Measurements from ENCODE around the gene ZCWPW1.
A peak's percentile ranks its signal among the peaks of the same experiment; 100 is the strongest.

ZCWPW1 gene

DNA sequence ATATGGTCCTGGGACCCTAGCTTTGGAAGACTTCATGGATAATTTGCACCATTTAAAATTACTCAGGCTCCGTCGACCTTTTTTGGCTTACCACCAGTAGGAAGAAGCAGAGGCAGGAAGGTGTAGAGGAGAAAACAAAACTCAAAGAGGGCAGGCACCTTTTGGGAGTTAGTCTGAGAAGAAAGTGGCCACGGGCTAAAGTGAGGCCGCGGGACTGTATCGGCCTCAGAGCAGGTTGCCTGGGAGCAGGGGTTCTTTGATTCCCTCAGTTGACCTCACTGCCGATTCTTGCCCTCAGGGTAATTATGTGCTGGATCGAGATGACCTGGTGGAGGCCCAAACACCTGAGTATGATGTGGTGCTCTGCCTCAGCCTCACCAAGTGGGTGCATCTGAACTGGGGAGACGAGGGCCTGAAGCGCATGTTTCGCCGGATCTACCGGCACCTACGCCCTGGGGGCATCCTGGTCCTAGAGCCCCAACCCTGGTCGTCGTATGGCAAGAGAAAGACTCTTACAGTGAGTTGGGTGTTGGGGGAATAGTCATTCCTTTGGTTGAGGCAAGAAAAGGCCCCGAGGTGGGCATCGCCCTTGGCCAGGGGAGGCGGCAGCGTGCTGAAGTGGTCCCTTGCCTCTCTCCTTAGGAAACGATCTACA lies 4.2 kb upstream of the ZCWPW1 start:
- DNase-seq (ENCODE audit: low spot score) = no peak

DNA sequence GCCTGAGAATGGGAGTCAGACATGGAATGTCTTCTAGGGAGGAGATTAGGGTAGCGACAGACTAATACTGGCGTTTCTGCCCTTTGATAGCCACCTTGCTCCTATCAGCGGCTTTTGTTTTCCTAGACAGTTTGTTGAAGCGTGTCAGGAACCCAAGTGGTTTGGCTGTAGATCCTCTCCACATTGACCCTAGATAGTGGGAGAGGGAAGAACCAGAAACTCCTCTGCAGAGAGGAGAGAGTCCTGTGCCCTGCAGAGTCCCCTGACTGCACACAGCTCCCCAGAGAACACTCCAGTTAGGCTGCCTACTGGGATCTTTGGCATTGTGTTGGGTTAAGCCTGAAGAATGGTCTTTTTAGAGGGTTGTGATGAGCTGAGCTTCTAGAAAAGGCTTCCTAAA lies 3.5 kb upstream of the ZCWPW1 start:
- no peak for DNase-seq (ENCODE audit: low spot score)

DNA sequence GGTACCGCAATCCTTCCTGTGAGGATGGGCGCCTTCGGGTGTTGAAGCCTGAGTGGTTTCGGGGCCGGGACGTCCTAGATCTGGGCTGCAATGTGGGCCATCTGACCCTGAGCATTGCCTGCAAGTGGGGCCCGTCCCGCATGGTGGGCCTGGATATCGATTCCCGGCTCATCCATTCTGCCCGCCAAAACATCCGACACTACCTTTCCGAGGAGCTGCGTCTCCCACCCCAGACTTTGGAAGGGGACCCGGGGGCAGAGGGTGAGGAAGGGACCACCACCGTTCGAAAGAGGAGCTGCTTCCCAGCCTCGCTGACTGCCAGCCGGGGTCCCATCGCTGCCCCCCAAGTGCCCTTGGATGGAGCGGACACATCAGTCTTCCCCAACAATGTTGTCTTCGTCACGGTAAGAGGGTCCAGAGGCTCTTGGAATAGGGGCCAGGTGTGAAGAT lies 2.8 kb upstream of the ZCWPW1 start:
- DNase-seq (ENCODE audit: low spot score) = no peak

DNA sequence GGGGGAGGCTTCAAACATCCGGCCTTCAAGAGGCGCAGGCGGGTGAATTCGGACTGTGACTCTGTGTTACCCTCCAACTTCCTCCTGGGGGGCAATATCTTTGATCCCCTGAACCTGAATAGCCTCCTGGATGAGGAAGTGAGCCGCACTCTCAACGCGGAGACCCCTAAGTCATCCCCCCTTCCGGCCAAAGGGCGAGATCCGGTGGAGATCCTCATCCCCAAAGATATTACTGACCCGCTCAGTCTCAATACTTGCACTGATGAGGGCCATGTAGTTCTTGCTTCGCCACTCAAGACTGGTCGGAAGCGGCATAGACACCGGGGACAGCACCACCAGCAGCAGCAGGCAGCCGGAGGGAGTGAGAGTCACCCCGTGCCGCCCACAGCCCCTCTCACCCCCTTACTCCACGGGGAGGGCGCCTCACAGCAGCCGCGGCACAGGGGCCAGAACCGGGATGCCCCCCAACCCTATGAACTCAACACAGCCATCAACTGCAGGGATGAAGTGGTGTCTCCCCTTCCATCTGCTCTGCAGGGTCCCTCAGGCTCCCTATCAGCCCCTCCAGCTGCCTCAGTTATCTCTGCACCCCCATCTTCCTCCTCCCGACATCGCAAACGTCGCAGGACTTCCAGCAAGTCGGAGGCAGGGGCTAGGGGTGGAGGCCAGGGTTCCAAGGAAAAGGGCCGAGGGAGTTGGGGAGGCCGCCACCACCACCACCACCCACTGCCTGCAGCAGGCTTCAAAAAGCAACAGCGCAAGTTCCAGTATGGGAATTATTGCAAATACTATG lies 2.2 kb upstream of the ZCWPW1 start:
- DNase-seq (ENCODE audit: low spot score) = peak; percentile 26

DNA sequence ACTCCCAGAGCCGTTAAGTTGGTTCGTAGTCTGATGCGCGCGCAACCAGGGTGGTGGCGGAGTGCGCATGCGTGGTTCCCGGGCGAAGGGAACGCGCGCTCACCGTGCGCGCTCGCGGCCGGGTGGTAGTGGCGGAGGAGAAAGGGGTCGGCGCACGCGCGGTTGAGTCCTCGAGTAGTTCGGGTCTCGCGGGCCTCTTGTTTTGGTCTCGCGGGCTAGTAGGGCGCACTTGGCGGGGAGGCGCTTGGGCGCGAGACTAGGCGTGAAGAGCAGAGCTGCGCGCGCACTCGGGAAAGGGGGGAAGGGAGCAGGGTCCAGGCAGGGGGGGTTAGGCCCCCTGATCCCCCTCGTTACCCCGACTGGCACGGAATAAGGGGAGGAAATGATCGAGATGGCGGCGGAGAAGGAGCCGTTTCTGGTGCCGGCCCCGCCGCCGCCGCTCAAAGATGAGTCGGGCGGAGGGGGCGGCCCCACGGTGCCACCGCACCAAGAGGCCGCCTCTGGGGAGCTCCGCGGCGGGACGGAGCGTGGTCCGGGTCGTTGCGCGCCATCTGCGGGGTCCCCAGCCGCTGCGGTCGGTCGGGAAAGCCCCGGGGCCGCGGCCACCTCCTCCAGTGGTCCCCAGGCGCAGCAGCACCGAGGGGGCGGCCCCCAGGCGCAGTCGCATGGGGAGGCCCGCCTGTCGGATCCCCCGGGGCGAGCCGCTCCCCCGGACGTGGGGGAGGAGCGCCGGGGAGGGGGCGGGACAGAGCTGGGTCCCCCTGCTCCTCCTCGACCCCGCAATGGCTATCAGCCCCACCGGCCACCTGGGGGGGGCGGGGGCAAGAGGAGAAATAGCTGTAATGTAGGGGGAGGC lies 1.4 kb upstream of the ZCWPW1 start, which contains the start of gene MEPCE:
TSS of gene MEPCE (plus strand) at position 195 of the 856 bp plus-strand sequence. CDS start at position 383, 188 bp downstream.
- peak; percentile 94 for DNase-seq (ENCODE audit: low spot score)

DNA sequence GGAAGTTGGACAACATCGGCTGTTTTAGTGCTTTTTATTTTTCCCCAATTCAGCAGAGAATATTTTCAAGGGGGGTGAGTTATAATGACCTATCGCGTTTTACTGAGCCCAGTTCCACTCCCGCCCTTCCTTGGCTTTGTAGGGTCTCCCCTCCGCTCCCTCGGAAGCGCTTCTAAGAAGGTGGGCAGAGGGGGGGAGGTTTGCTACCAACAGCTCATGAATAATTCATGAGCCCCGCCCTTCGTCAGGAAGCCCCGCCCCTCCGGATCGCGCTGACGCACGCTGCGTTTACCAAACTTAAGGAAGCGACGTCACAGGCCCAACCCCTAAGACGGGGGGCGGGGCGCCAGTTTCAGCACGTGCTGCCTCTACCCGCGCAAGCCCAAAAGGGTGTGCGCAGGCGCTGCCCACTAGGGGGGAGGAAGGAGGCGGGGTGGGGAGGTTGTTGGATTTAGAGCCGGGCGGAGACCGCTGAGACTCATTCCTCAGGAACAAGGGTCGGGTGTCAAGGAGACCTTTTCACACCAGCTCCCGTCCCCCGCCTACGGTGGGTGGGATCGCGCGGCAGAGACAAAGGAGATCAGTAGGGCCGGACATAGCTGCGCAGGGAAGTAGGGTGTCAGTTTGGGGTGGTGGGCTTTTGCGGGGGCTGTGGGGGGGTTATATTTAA lies 599 bp upstream of the ZCWPW1 start:
- DNase-seq (ENCODE audit: low spot score) = peak; percentile 99

DNA sequence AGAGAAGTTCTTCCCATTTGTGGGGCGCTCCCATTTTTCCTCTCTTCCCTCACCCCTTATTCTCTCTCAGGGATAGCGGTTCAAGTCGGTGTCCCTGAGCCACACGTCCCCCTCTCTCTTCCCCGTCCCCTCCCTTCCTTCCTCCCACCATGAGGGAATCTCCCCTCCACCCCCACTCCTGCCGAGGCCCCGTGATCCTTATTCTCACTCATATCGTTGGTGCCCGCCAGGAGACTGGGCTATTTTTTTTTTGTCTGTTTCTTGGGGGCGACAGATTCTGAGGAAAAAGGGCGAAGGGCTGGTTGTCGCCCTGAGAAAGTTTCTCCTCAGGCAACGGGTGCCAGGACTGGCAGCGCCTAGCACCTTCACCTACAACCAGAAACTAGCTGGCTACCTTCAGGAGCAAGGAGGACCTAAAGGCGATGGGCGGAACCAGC lies 723 bp downstream of the ZCWPW1 start:
- DNase-seq (ENCODE audit: low spot score) = no peak

DNA sequence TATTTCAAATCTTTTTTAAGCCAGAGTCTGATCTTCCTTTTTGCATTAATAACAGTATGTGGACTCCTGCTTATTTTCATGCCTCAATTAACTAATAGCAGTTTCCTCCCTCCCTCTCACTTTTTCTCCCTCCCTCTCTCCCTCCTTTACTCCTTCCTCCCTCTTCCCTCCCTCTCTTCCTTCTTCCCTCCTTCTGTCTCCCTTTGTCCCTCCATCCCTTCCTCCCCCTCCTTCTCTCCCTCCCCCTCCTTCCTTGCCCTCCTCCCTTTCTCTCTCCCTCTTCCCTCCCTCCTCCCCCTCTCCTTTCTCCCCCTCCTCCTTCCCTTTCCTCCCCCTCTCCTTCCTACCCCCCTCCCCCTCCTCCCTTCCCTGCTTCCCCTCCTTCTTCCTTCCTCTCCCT lies 2.0 kb downstream of the ZCWPW1 start:
- DNase-seq (ENCODE audit: low spot score) = no peak

DNA sequence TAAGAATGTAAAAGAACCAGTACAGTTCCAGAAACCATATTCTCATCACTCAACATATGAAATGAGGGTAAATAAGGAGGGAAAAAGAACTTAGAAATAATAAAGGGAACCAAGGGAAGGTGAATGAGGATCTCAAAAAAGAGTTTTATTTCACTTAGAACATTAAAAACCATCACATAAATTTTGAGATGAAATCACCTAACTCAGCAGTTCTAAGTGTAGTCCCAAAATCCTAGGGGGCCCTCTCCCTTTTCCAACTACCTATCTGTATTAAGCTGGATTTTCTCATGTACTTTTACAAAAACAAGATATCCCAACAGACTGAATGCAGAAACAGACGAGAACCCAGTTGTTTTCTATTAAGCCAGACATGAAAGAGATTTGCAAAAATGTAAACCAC lies 3.2 kb downstream of the ZCWPW1 start:
- DNase-seq (ENCODE audit: low spot score) = no peak

DNA sequence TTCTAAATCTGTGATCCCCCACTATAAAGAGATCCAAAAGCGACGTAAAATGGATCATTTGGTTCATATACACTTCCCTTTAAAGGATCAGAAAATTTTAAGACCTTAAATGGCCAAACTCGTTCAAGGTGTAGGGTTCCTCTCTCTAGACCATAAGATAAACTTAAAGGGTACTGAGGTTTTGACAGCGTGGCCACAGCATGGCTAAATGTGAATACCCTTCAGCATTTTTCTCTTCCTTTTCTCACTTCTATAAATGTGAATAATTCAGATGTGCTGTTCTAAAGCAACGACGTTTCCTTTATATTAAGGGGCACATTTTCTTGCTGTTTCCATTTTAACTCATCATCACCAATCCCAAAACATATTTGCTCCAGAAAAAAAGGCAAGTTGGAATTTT lies 5.2 kb downstream of the ZCWPW1 start:
- no peak for DNase-seq (ENCODE audit: low spot score)

DNA sequence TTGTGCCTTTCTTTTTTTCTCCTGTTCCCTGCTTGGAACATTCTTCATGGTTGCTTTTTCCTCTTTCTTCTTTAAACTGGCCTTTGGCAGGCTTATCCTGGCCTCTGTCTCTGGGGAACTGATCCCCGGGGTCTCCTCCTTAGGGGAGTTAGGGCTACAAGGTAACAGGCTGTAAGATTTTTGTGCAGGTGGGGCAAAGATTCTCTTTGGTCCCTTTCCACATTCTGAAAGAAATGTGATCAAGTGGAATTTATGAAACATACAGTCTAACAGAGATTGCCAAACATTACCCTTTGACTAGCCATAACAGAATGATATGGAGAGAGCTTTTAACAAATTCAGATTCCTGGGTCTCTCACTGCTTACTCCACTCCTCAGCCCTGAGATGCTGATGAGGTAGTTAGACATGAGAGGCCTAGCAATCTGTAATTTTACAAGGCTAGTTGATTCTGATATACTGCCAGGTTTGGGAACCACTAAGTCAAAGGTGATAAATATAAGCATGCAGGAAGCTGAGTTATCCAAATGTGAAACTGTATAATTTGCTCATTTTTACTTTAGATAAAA lies 8.8 kb downstream of the ZCWPW1 start:
- no peak for DNase-seq (ENCODE audit: low spot score)

DNA sequence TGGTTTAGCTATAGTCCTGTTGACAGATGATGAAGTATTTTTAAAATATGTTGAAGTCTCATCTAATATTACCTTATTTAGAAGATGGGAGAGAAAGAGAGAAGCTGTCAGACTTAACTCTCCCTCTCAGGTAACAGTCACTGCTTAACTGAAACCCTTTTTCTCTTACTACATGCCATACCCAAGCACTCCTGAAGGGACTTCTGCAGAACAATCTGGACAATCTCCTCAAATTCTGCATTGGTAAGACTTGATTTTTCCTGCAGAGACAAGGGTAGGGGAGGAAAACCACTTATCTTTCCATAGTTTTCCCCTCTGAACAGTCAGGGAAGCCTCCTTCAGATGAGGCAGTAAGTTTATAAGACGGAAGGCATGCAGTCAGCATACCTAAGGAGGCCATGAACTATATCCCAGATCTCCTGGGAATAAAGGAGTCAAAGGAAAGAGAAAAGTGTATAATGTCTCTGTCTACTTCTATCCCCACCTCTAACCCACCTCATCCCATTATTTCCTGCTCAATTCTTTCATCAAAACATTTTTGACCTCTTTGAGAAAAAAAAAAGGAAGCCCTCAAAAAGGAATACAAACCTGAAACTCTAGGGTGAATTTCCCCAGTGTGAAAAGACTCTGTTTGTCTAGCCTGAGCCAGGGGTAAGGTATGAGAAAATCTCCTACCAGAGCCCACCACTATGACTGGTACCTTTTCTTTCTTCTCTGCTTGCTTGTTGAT lies 9.4 kb downstream of the ZCWPW1 start:
- no peak for DNase-seq (ENCODE audit: low spot score)

DNA sequence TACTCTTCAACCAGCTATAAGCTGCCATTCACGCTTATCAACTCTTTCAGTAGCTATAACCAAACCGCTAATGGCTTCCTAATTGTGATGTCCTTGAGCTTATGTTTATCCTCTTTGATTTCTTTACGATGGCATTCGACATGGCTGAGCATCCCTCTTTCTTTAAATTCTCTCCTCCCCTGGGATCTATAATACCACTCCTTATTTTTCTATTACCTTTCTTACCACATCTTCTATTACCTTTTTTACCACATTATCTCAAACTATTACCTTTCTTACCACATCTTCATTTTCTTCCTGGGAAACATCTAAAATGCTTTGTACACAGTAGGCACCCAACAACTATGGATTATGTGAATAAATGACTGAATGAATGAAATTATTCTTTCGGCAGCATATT lies 13.1 kb downstream of the ZCWPW1 start:
- no peak for DNase-seq (ENCODE audit: low spot score)

DNA sequence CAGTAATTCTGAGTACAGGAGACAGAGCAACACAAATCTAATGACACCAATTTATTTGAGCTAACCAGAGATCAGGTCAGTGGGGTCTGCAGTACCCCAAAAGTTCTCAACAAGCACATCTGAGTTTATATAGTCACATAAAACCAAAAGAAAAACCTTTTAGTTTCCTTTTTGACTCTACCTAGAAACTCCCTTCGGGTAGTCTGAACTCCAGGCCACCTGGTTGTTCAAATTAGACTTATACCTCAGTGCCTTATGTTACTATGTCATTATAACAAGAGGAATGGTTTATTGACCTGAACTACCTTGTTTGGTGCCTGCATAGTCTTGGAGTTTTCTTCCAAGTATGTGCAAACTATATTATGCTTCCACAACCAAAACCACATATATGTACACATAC lies 14.6 kb downstream of the ZCWPW1 start:
- no peak for DNase-seq (ENCODE audit: low spot score)

DNA sequence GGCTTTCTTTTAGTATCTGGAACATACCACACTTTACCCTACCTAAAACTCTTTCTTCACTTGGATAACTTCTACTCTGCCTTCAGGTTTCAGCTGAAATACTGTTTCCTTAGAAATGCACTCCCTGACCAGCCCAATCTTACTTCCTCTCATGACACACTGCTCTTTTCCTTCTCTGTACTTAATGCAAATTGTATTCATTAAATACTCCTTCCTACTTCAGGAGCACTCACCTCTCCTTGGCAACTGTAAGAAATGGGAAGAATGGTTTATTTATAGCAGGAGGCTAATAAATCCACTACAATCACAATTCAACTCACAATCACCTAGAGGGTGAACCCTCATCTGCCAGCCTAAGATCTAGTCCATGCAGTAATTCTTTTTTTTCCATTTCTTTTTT lies 15.2 kb downstream of the ZCWPW1 start:
- no peak for DNase-seq (ENCODE audit: low spot score)

DNA sequence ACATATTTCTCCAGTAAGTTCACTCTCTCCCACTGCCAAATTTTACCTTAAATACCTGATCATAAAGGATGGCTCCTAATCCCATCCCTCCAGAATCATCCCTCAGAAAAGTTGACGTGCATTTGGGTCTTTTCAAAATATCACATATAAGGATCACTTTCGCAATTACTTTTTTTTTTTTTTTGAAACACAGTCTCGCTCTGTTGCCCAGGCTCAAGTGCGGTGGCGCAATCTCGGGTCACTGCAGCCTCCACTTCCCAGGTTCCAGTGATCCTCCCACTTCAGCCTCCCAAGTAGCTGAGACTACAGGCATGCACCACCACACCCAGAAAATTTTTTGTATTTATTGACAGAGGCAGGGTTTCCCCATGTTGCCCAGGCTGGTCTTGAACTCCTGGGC lies 17.4 kb downstream of the ZCWPW1 start:
- DNase-seq (ENCODE audit: low spot score) = no peak

DNA sequence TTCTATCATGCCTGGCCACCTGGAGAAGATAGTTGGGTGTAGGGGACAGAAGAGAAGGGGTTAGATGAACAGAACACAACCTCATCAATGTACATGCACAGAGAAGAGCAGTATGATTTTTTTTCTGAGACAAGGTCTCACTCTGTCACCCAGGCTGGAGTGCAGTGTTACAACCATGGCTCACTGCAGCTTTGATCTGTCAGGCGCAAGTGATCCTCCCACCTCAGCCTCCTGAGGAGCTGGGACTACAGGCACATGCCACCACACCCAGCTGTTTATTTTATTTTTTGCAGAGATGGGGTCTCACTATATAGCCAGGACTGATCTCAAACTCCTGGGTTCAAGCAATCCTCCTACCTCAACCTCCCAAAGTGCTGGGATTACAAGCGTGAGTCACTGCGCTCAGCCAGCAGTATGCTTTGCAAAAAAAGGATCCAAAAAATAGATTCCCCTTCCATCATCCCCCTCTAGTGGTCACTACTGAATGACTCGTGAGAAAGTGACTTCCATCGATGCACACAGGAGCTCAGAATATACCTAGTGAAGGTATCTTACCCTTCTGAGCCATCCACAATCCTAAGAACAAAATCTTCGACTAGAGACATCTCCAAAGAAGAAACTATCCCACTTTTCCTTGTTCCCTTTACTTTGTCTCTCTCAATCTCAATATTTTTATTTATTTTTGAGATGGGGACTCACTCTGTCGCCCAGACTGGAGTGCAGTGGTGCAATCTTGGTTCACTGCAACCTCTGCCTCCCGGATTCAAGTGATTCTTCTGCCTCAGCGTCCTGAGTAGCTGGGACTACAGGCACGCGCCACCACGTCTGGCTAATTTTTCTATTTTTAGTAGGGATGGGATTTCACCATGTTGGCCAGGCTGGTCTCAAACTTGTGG lies 21.0 kb downstream of the ZCWPW1 start:
- peak; percentile 92 for DNase-seq (ENCODE audit: low spot score)

DNA sequence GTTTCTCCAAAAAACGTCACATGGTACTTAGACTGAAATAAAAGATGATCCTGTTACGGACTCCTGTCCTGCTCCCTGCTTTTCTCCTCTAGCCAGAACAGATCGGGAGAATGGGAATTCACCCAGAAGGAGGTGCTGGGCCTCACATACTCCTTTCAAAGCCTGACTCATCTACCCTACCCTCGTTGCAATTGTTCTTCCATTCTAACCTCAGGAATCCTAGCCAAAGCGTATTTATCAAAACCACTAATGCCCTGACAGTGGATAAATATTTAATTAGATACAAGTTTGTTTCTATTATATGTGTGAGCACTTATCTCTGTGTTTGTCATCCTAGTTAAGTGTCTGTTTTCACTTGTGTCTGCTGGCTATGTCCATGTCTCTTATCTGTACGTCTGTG lies 21.7 kb downstream of the ZCWPW1 start:
- no peak for DNase-seq (ENCODE audit: low spot score)

DNA sequence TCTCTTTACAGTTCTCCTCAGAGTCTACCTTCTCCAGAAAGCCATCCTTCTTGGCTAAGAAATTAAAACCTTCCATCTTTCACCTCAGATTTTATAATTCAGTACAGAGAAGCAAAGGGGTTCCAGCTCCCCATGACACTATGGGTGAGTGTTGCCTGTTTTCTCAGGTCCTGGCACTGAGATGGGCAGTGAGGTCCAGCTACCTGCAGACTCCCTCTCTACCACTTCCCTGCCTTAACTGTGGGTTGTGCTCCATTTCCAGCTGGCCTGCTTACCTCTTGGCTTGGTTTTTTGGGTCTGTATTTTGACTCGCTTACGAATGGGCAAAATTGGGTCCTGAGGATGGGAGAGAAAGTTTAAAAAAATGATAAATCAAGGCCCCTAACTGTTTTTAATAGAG lies 26.3 kb downstream of the ZCWPW1 start:
- peak; percentile 94 for DNase-seq (ENCODE audit: low spot score)

DNA sequence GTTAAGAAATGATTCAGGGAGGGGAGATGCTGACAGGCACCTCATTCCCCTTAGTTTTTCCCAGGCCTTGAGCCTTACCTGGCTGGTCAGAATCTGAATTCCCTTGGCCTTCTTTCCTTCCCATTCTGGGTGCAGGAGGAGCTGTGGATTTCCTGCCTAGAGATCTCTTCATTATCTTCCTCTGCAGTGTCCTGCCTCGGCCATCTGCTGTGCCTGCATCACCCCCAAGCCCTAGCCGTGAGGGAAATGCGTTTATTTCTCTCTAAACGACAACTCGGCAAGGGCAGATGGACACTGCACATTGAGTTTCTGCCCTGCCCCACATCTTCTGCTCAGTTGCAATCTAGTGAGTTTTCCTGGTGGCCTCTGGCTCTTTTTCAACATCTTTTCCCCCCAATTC lies 26.7 kb downstream of the ZCWPW1 start:
- DNase-seq (ENCODE audit: low spot score) = peak; percentile 95
